Right lobe of liver (tissue), 6 donors: ENCODE results near the gene SLC6A19. TPM values are rescaled to one million over a fixed set of nuclear protein-coding genes. Genes with fewer than 3 reads are reported as not detected.
A peak's percentile ranks its signal among the peaks of the same experiment; 100 is the strongest.

ENCODE experiments used
- ATAC-seq, 4 donors: fragments of 200-7000 bp; cut with Tn5 transposase; one replicate each; pipeline ENCODE4 v1.9.1; 2020; ENCODE audit warnings: mild to moderate bottlenecking in 4 of 4, moderate library complexity in 4 of 4
- DNase-seq, 3 donors: peaks; one replicate each; pipeline ENCODE4 v3.0.0-alpha.2; 2020
- H3K27ac ChIP-seq, 3 donors: fragments of 200-600 bp; one replicate each; pipeline ENCODE4 v1.8.0; 2022
- H3K27me3 ChIP-seq, 2 donors: fragments of 200-600 bp; one replicate each; pipeline ENCODE4 v1.8.0; 2022
- H3K36me3 ChIP-seq, 4 donors: fragments of 200-600 bp; sonication (generic) in 1 of 4; one replicate each; pipeline versions ENCODE4 v1.5.1 to v1.8.0; 2017 to 2022; ENCODE audit warnings: control low read depth in 1 of 4
- H3K4me1 ChIP-seq, 4 donors: fragments of 200-600 bp; sonication (generic) in 1 of 4; one replicate each; pipeline versions ENCODE4 v1.5.1 to v1.8.0; 2017 to 2022; ENCODE audit warnings: control low read depth in 1 of 4
- H3K4me3 ChIP-seq, 3 donors: fragments of 200-600 bp; one replicate each; pipeline ENCODE4 v1.8.0; 2022
- H3K9me3 ChIP-seq, 4 donors: fragments of 200-600 bp; sonication (generic) in 1 of 4; one replicate each; pipeline versions ENCODE4 v1.5.1 to v1.8.0; 2017 to 2022; ENCODE audit warnings: control low read depth in 1 of 4
- POLR2A ChIP-seq: fragments of 450-650 bp; IDR thresholded peaks from one replicate; pipeline ENCODE4 v1.6.1; 2017; ENCODE audit warnings: antibody characterized with exemption, mild to moderate bottlenecking
- WGBS: methylation state at CpG from one replicate; pipeline ENCODE4 v1.1.6; 2018; ENCODE audit warnings: low coverage, low lambda C conversion rate; ENCODE audit not compliant: insufficient coverage; ENCODE audit errors: missing lambda C conversion rate; 5-methylcytosine and 5-hydroxymethylcytosine counted together
- intact Hi-C, 2 donors: fragments of 100-400 bp; cut with DNase I; formaldehyde crosslinking; loops; one replicate each; pipeline versions ENCODE4 v1.11.2 to v1.14.1; 2022
- total RNA-seq, 6 experiments: library from RNA; depleted of rRNA in 2 of 6; stranded (reverse); fragments of >200 nt in 2 of 6; fragmentation: NEBNext Ultra II Directional in 3 of 6; extraction: Animal tissue kit (Norgen Biotek cat#: 25700) in 3 of 6; gene quantifications; one replicate each; pipeline versions ENCODE4 v1.1.0 to v1.2.4, GENCODE V29; 2016 to 2023
- TF ChIP-seq, protein P1 (sequence below), 4 donors: fragments of 200-600 bp in 3 of 4; fragments of 450-650 bp in 1 of 4; IDR thresholded peaks; one replicate each; pipeline versions ENCODE4 v1.5.1 to v1.8.0; 2016 to 2022; ENCODE audit warnings: antibody characterized with exemption in 4 of 4, mild to moderate bottlenecking in 2 of 4
- donor health status: DM: no; HTN: yes; CAD: no.
- donor health status: DM: no; HTN: no; CAD: no.
- donor health status: DM: no; HTN: no; CAD: no.
- donor health status: DM: no; HTN: yes; CAD: no.
- donor health status: DM: no; HTN: yes; CAD: no.

The SLC6A19 gene
- total RNA-seq, 6 experiments from 2014 or later: 0.12 to 0.93 (median 0.41) TPM

DNA sequence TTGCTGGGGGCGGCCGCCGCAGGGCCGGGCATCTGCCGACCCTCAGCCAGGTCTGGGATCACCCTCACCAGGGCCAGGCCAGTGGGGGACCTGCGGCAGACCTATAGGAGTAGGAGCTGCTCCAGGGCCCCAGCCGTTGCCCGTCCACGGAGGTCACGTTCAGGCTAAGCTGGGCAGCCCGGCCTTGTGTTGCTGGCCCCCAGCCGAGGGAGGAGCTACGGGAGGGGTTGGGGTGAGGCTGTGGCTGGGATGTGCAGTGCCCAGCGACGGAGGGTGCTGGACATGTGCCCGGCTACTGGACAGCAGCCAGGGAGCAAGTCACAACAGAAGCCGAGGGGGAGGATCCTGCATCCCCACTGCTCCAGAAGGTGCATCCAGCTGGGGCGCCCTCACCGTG, 39.6 kb upstream of the SLC6A19 start:
- ATAC-seq: peak; percentile 81 to 89 (median 86)
- H3K4me1 ChIP-seq: no peaks in the 10 kb centered on the region
- H3K9me3 ChIP-seq: no peaks in the 10 kb centered on the region
- no peak for TF ChIP-seq POLR2A
- TF ChIP-seq, protein P1, sequence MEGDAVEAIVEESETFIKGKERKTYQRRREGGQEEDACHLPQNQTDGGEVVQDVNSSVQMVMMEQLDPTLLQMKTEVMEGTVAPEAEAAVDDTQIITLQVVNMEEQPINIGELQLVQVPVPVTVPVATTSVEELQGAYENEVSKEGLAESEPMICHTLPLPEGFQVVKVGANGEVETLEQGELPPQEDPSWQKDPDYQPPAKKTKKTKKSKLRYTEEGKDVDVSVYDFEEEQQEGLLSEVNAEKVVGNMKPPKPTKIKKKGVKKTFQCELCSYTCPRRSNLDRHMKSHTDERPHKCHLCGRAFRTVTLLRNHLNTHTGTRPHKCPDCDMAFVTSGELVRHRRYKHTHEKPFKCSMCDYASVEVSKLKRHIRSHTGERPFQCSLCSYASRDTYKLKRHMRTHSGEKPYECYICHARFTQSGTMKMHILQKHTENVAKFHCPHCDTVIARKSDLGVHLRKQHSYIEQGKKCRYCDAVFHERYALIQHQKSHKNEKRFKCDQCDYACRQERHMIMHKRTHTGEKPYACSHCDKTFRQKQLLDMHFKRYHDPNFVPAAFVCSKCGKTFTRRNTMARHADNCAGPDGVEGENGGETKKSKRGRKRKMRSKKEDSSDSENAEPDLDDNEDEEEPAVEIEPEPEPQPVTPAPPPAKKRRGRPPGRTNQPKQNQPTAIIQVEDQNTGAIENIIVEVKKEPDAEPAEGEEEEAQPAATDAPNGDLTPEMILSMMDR (IDR thresholded peaks at IDR 0.05): no peak
- no peaks in the 10 kb centered on the region for H3K36me3 ChIP-seq
- DNase-seq: peak; percentile 72 to 89 (median 89)
- H3K4me3 ChIP-seq: no peak overlapping the region
- no CpG with 5 or more reads among the region's 19 CpGs for WGBS
- intact Hi-C loops: loop anchor here in 1 of 2 donors (5.0 to 10.0 kb wide), 2 partner anchors 40 to 237 kb away; partner anchors contain the start of gene SLC6A19
- H3K27me3 ChIP-seq: no peaks in the 10 kb centered on the region
- H3K27ac ChIP-seq: no peak overlapping the region

DNA sequence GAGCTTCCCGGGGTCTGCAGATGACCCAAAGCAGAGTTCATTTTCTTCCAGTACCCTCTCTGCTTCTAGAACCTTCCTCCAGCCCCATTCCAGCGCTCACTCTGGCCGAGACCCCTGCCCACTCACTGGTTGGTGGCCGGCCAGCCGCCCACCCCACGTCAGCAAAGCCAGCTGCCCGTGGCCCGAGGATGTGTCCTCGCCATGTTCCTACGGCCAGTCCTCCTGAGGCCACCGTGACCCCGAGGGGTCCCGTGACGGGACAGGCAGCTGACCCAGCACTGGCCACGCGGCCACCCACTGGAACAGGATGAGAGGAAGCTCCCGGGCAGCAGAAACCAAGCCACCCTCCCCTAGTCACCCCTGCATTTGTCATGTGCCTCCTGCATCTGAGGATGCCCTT, 39.1 kb upstream of the SLC6A19 start:
- Histone ChIP-seq H3K27ac (no peak overlapping the region), H3K36me3 (no peaks in the 10 kb centered on the region), H3K4me3 (no peak overlapping the region), H3K27me3 (no peaks in the 10 kb centered on the region), H3K4me1 (no peaks in the 10 kb centered on the region), H3K9me3 (no peaks in the 10 kb centered on the region)
- 61% methylated on average over 13 of the region's 17 CpGs for WGBS
- intact Hi-C loops: loop anchor here in 1 of 2 donors (5.0 to 10.0 kb wide), 2 partner anchors 40 to 237 kb away; partner anchors contain the start of gene SLC6A19
- DNase-seq (peak in 1 of 3 donors; percentile 52), ATAC-seq (peak in 1 of 4 donors; percentile 7)
- no peak for TF ChIP-seq POLR2A
- TF ChIP-seq, protein P1 (IDR thresholded peaks at IDR 0.05): no peak

DNA sequence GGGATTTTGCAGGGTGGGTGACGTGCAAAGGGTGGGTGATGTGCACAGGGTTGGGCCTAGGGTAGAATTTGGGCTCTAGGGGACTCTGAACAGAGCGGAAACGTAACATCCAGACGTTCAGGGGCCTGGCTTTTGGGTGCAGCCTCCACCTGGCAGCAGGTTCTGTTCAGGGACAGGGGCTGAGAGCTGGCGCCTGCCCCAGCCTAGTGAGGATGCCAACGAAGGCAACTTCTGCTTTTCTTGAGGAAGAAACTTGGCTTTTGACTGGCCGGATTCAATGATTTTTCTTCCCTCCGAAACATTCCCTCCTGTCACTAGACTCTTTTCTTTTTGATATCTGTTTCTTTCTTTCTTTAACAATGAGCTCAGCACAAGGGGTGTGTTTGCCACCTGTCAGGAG, 38.6 kb upstream of the SLC6A19 start:
- DNase-seq (no peak), ATAC-seq (no peak)
- Histone ChIP-seq H3K36me3 (no peaks in the 10 kb centered on the region), H3K4me1 (peaks cover 0 to 1% (median 0%) of the 10 kb centered on the region in 4 donors), H3K27ac (no peak overlapping the region), H3K9me3 (no peaks in the 10 kb centered on the region), H3K4me3 (no peak overlapping the region), H3K27me3 (no peaks in the 10 kb centered on the region)
- intact Hi-C loops: loop anchor here in 1 of 2 donors (5.0 to 10.0 kb wide), 2 partner anchors 40 to 238 kb away; partner anchors contain the start of gene SLC6A19
- TF ChIP-seq, protein P1 (IDR thresholded peaks at IDR 0.05): no peak
- WGBS: 52% methylated on average over 3 of the region's 8 CpGs

DNA sequence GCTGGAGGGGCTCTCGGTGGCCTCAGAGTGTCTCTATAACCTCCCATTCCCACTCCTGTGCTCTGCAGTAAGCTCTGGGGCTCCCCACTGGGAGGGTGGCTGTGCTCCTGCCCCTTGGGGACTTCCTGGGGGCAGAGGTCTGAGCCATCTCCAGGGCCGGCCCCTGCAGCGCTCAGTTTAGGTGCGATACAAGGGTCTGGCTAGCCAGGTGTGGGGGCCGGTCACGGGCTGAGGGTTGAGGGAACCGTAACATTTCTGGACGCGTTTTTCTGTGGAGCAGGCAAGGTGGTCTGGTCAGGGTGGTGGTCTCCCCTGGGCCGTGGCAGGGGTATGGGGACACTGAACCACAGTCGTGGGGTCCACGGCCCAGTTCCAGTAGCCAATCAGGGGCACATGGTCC, 38.0 kb upstream of the SLC6A19 start:
- H3K9me3 ChIP-seq: no peaks in the 10 kb centered on the region
- H3K4me3 ChIP-seq: no peak overlapping the region
- no peak overlapping the region for H3K27ac ChIP-seq
- ATAC-seq (no peak), DNase-seq (no peak)
- WGBS: 81% methylated on average over 5 of the region's 12 CpGs
- intact Hi-C loops: loop anchor here in 1 of 2 donors (5.0 to 10.0 kb wide), 2 partner anchors 39 to 239 kb away; partner anchors contain the start of gene SLC6A19
- TF ChIP-seq POLR2A: no peak
- TF ChIP-seq, protein P1 (IDR thresholded peaks at IDR 0.05): no peak
- H3K27me3 ChIP-seq: no peaks in the 10 kb centered on the region
- peaks cover 0 to 7% (median 0%) of the 10 kb centered on the region in 4 donors for H3K4me1 ChIP-seq
- H3K36me3 ChIP-seq: no peaks in the 10 kb centered on the region
